GM19397 (cell line): Measurements from ENCODE around the gene ORAI1.
"Not testable (repeated sequence)": the region's sequence is repeated elsewhere in the genome, so short reads cannot be mapped to it uniquely, and the experiment has no call there.

Experiments used
- ATAC-seq: cut with Tn5 transposase; IDR thresholded peaks from one replicate; pipeline ENCODE4 v1.9.1; 2021; ENCODE audit warnings: mild to moderate bottlenecking, moderate library complexity; ENCODE audit not compliant: unreplicated experiment

The ORAI1 gene

DNA sequence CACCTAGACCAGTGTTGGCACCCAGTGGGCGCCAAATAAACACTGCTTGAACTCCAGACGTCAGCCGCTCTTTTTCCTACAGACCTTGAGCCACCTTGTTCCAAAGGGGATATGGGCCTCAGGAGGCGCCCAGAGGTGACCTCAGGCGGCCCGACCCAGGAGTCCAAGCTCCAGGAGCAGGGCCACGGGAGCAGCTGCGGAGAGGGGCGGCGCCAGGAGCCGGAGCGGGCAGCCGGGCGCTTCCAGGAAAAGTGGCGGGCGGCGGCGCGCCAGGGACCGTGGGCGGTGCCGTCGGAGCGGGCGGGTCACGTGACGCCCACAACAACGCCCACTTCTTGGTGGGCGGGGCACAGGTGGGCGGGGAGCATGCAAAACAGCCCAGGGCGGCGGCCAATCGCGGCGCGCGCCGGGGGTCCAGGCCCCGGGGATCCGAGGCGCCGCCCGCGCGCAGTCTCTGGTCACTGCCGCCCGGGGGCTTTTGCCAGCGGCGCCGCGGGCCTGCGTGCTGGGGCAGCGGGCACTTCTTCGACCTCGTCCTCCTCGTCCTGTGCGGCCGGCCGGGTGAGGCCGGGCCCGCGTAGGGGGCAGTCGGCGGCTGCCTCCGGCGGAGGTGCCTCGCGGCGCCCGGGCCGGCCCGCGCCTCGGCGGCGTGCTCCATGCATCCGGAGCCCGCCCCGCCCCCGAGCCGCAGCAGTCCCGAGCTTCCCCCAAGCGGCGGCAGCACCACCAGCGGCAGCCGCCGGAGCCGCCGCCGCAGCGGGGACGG, at the start of gene ORAI1:
Gene ORAI1 (plus strand): TSS at position 444 of the 766 bp plus-strand sequence.
- ATAC-seq = peak; percentile 73

GRCh38 chr12:121576851-121577391, 49.4 kb upstream of the ORAI1 start:
- ATAC-seq = no peak

DNA sequence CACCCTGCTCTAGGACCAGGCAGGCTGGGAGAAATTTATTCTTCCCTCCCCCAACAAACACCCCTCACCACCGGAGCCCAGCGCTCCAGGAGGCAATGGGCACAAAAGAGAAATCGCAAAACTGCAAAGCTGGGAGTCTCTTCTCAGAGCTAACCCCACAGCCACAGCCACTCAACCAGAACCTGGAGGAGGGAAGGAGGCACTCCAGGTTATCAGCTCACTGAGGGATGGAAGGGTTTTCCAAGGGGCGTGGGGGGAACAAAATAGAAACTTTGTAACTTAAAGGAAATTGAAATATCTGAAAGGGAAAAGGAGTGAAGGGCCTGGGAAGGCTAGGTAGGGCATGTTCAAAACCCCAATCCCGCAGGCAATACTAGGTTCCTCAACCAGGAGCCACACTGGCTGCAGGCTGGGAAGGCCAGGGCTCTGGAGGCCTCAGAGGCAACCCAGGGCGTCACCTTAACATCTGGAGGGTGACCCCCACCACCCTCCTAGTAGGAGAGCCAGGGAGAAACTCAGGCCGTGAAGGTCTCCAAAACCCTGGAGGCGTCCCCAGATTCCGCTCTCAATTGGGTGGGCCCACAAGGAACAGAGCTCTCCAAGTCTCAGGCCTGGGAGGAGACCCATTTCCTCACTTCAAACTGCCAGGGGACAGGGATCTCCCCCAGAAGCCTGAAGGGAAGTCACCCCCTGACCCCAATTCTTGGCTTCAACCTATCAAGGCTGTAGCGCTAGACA, 48.7 kb upstream of the ORAI1 start:
- no peak for ATAC-seq

GRCh38 chr12:121578230-121579189, 47.8 kb upstream of the ORAI1 start:
- no peak for ATAC-seq

- no peak for ATAC-seq
Observed at GRCh38 chr12:121579190-121579791, 47.0 kb upstream of the ORAI1 start.

DNA sequence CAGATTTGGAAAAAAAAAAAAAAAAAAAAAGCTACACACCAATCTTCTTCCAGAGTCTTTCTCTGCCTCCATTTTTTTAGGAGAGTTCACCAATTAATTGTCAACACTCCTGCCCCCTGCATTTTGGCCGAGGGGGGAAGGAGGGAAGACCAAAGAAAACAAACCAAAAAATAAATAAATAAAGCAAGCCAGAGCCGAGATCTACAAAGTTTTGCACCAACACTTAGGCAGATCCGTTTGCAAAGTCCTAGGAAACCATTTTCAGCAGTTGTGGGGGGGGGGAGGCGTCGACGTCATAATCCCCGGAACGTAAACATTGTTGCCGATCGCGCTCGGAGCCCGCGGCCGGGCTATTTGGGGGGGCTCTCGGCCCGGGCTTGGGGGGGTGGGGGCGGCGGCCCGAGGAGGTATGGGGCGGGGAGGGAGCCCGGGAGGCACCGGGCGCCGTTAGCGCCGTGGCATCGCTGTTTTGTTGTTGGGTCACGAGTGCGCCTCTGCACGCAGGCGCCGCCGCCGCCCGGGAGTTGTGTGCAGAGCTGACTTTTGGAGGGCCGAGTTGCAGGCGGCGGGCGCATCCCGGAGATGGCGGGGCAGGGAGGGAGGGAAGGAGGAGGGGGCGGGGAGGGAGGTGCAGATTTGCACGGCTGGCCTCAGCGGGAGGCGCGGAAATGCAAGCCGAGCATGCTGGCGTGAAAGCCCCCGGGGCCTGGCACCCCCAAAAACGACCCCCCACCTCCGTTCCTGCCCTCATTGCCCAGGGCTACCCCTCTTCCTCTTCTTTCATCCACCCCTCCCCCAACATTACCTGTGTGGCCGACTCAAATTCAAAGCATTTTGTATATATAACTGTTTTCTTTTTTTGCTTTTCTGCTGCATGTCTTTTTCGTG, 46.1 kb upstream of the ORAI1 start:
- ATAC-seq = no peak

GRCh38 chr12:121580959-121581685, 45.2 kb upstream of the ORAI1 start, which contains the start of gene KDM2B:
Gene KDM2B (minus strand): TSS chr12:121581023. CDS start chr12:121580911, 112 bp downstream.
- no peak for ATAC-seq

DNA sequence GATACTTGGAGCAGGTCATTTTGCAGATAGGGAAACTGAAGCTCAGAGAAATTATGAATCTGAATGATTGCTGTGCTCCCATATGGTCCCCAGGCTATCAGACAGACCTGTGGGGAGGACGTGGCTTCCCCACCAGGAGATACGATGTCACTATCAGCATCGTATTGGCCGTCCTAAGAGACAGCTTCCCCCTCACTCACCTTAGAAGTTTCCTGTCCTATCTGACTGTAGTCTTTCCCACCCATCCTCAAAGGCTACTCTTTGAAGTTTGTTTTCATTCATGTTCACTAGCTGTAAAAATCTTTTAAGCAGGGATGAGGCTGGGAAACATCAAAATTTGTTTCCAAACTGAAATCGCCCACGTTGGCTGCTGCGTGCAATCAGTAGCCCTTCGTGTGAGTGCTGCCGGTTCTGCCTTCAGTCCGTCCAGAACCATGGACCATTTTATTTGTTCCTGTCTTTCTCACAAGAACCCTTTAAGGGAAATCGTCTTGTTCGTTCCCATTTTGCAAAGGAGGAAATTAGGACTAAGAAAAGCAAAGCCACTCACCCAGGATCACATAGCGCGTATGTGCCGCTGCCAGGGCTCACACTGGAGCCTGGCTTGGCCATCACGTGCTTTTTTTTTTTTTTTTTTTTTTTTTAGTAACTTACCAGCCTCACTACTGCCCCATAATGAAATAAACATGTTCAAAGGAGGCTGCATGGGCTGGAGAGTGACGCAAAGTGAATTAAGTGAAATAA, 44.5 kb upstream of the ORAI1 start:
- no peak for ATAC-seq

DNA sequence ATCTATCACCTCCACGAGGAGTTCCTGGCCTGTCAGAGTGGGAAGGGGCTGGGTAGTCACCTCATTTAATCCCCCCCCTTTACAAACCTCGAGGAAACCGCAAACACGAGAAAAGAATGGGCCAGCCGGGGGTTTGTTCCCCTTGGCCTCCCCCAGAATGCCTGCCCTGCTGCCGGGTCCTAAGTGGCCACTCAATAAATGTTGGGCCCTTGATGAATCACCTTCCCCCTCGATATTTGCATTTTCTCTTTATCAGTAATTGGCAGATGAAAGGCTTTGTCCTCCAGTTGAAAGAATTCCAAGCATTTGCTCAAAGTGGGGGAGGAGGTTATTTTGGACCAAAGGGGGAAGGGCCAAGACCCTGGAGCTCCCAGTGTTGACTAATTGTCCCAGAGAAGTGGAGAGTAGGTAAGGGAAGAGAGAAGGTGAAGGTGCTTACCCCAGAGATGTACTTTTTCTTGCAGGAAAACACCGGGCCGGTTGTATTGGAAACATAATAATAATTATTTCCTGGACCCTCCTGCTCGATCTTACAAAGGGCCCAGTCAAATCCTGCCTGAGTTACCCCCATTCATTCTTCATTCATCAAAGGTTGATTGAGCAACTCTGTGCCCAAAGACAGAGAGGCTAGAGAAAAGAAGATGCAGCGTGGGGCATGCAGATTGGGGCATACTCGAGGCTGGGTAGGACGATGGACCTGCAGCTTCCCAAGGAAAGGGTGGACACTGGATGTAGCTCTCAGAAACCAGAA, 43.6 kb upstream of the ORAI1 start:
- no peak for ATAC-seq

- not testable (repeated sequence) for ATAC-seq
Observed at GRCh38 chr12:121583334-121583661, 43.0 kb upstream of the ORAI1 start.

DNA sequence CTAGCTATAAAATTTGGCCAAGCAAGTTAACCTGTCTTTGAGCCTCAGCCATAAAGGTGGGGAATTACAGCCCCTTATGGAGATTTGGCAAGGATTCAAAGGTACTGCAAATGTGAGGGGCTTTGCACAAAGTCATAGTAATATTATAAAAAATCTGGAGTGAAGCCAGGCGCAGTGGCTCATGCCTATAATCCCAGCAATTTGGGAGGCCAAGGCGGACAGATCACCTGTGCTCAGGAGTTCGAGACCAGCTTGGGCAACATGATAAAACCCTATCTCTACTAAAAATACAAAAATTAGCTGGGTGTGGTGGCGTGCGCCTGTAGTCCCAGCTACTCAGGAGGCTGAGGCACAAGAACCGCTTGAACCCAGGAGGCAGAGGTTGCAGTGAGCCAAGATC, 41.4 kb upstream of the ORAI1 start:
- not testable (repeated sequence) for ATAC-seq

DNA sequence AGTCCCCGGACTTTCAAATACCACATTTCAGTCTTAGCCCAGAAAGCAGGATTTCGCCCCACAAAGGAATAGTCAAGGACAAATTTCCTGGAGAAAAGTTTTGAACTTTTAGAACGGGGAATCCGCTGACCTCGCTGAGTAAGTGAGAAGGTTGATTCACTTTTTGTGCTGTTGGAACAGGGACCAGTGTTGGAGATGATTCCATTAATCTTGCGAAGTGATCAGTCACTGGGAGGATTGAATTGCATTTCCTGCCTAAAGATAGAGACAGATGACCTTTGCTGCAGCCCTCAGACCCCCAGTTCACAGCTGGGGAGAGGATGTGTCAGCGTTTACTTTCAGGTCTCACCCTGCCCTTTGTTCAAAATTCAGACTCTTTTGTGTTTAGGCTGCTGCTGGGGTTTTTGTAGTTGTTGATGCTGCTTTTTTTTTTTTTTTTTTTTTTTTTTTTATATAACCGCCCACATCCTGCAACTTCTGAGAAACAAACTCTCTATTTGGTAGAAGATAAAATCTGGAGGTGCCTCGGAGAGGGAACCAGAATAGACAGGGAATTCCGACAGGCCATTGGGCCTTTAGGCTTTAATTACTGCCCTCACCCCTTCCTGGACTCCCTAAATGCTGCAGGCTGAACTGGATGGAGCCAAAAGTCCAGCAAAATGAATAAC, 35.7 kb upstream of the ORAI1 start:
- ATAC-seq = peak; percentile 46

DNA sequence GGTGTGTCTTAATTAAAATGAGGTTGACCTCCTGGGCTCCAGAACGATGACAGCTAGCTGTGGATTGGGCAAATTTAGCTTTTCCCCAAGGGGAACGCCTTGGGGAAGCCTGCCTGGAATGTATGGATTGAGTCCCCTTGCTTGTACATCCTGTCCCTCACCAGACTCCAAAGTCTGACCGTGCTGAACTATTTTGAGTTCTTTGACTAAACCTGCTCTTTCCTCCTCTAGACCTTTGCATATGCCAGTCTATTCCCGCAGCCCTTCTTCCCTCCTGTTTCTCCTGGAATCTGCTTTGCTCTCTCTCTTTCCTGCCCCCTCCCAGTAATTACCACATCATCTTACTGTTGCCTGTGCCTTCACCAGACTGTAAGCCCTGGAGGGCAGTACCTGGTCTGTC, 34.0 kb upstream of the ORAI1 start:
- no peak for ATAC-seq

DNA sequence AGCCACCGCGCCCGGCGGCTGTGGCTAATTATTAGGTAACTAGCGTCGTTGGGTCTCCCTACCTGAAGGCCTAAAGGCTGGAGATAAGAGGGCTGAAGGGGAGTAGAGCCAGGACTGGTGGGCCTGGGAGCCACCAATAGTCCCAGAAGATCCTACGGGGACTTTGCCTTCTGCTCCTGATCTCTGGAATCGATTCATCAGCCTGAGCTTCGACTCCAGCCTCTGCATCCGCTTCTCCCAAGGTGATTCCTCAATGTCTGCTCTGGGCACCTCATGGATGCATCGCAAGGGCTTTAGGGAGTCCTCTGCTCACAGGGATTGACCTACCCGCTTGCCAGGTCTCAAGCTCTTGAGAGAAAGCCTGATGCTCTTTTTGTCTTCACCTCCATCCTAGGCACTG, 30.8 kb upstream of the ORAI1 start:
- no peak for ATAC-seq

DNA sequence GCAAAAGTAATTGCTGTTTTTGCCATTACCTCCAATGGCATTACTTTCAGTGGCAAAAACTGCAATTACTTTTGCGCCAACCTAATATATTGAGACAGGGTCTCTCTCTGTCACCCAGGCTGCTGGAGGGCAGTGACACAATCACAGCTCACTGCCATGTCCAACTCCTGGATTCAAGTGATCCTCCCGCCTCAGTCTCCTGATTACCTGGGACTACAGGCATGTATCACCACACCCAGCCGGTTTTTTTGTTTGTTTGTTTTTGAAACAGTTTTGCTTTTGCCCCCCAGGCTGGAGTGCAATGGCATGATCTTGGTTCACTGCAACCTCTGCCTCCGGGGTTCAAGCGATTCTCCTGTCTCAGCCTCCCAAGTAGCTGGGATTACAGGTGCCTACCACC, 29.8 kb upstream of the ORAI1 start:
- ATAC-seq = no peak

- ATAC-seq = no peak
Observed at GRCh38 chr12:121600702-121601336, 25.5 kb upstream of the ORAI1 start.
